ENCODE measurements around the gene RPS6KA4. TPM values are rescaled to one million over a fixed set of nuclear protein-coding genes. Genes with fewer than 3 reads are reported as not detected.

RPS6KA4 gene
- total RNA-seq, 1 experiment from 2014 or later: 67.3 TPM

- TF ChIP-seq REST (IDR thresholded peaks at IDR 0.05; ENCODE audit: low read depth) (no peak), ZFX (IDR thresholded peaks at IDR 0.05) (no peak), SRF (IDR thresholded peaks at IDR 0.05; ENCODE audit: low read depth) (no peak), CTCF (IDR thresholded peaks at IDR 0.05 in 2 of 3, conservative IDR thresholded peaks at IDR 0.05 in 1 of 3; ENCODE audit: borderline replicate concordance in 1 of 3, insufficient read depth in 1 of 3, low read depth in 2 of 3, low read length in 2 of 3) (no peak), ATF3 (IDR thresholded peaks at IDR 0.05) (no peak), ZNF274 (IDR thresholded peaks at IDR 0.05; ENCODE audit: low read depth, low read length) (no peak)
Observed at GRCh38 chr11:64382047-64382446, 23.1 kb downstream of the RPS6KA4 start (continued).

- Histone ChIP-seq H2AFZ (ENCODE audit: low read depth, low read length, poor library complexity, severe bottlenecking) (no peak overlapping the region), H3K9me3 (ENCODE audit: control insufficient read depth in 1 of 2, insufficient read depth in 1 of 2, low read depth in 1 of 2, low read length in 2 of 2) (no peaks in the 10 kb centered on the region)
- no TSS peak for BruUV-seq (replicated peaks)
Observed at GRCh38 chr11:64382586-64382985, 23.6 kb downstream of the RPS6KA4 start.

More at GRCh38 chr11:64382586-64382985, 23.6 kb downstream of the RPS6KA4 start:
- no peak overlapping the region for H3K4me3 ChIP-seq (replicated peaks in 1 of 2; ENCODE audit: low read depth in 1 of 2, low read length in 2 of 2)
- no peaks in the 10 kb centered on the region for H3K27me3 ChIP-seq (ENCODE audit: insufficient read depth, low read length)
- ChIA-PET CTCF (no interaction called here), POLR2A (interaction anchor here (0.6 kb wide), 1 partner anchor 9 kb away, joined by 3 read pairs; no protein-coding TSS in a partner anchor), RAD21 (ENCODE audit: low non-redundant PET in 1 of 2, low total read pairs in 2 of 2, uncharacterized antibody in 2 of 2, unreplicated experiment in 2 of 2) (no interaction called here)
- H3K4me1 ChIP-seq (ENCODE audit: control insufficient read depth in 1 of 2, insufficient read depth in 2 of 2, low read length in 2 of 2): peaks cover 8 to 35% of the 10 kb centered on the region in 2 experiments
- H3K36me3 ChIP-seq (ENCODE audit: control insufficient read depth in 1 of 2, insufficient read depth in 2 of 2, low read length in 2 of 2): no peaks in the 10 kb centered on the region
- no peaks in the 10 kb centered on the region for H4K20me1 ChIP-seq (ENCODE audit: insufficient read depth)
- no peak overlapping the region for H3K27ac ChIP-seq (ENCODE audit: low read depth, low read length)
- intact Hi-C loops (cut with micrococcal nuclease): no loop called here
- no peak overlapping the region for H3K9ac ChIP-seq (ENCODE audit: low read length)
- ATAC-seq (no peak), DNase-seq (ENCODE audit: low read depth, low spot score) (no peak)
- TF ChIP-seq JUND (IDR thresholded peaks at IDR 0.05) (no peak), POLR2AphosphoS5 (IDR thresholded peaks at IDR 0.05; ENCODE audit: low read depth, low read length) (no peak)
- H3K9me2 ChIP-seq (ENCODE audit: insufficient read depth): no peaks in the 10 kb centered on the region
- H3K79me2 ChIP-seq (ENCODE audit: insufficient read depth, low read length): no peaks in the 10 kb centered on the region
- H3K4me2 ChIP-seq (ENCODE audit: low read length): no peak overlapping the region

Measured in HCT116 (cell line).